A673 (cell line): ENCODE measurements around the gene CP.

Experiments
- CTCF ChIP-seq: fragments of 300-800, 200-600 bp; sonication (generic); conservative IDR thresholded peaks from 2 replicates; pipeline ENCODE4 v1.5.1; 2017; ENCODE audit warnings: low read depth, mild to moderate bottlenecking, antibody characterized with exemption, low read length, moderate library complexity, mixed read lengths
- EZH2 ChIP-seq: fragments of 200-600 bp; sonication (generic); IDR thresholded peaks from 2 replicates; pipeline ENCODE4 v1.6.1; 2017; ENCODE audit warnings: borderline replicate concordance, low read depth, mild to moderate bottlenecking, mixed read lengths, antibody characterized with exemption, low read length; ENCODE audit not compliant: poor library complexity, severe bottlenecking

- TF ChIP-seq CTCF (no peak), EZH2 (no peak)
These were observed 48.1 kb upstream of the CP start for GRCh38 chr3:149269687-149270086.
